Motor neuron (in vitro differentiated cells): ENCODE results near the gene DSG2. TPM values are rescaled to one million over a fixed set of nuclear protein-coding genes. Genes with fewer than 3 reads are reported as not detected.
A peak's percentile ranks its signal among the peaks of the same experiment; 100 is the strongest.

Source experiments
- ATAC-seq, 8 experiments: fragments of 200-7000 bp; cut with Tn5 transposase; replicated peaks in 6 of 8; 2 replicates each; pipeline ENCODE4 v1.8.0; 2021; ENCODE audit warnings: mild to moderate bottlenecking in 8 of 8, moderate library complexity in 8 of 8
- H3K27ac ChIP-seq, 2 donors: fragments of 250-450 bp; sonication (Bioruptor Pico); 2 replicates each; pipeline ENCODE4 v1.9.0; 2021; ENCODE audit warnings: antibody characterized with exemption in 2 of 2, mild to moderate bottlenecking in 2 of 2, moderate library complexity in 1 of 2
- H3K4me1 ChIP-seq, 2 donors: fragments of 250-450 bp; sonication (Bioruptor Pico); replicated peaks in 1 of 2; 2 replicates each; pipeline ENCODE4 v1.6.1; 2021; ENCODE audit warnings: antibody characterized with exemption in 2 of 2, mild to moderate bottlenecking in 2 of 2, moderate library complexity in 1 of 2
- H3K4me3 ChIP-seq, 5 donors: fragments of 250-450 bp; sonication (Bioruptor Pico); 2 replicates each; pipeline ENCODE4 v1.9.0; 2021; ENCODE audit warnings: antibody characterized with exemption in 5 of 5, mild to moderate bottlenecking in 5 of 5, moderate library complexity in 4 of 5
- WGBS, 10 experiments: fragments of 450-650 bp; shearing (Covaris generic); methylation state at CpG; one replicate each; pipeline ENCODE4 v1.0.0; 2022; 5-methylcytosine and 5-hydroxymethylcytosine counted together
- in situ Hi-C, 9 experiments: fragments of 400-800 bp; cut with MboI; loops; one replicate each; pipeline ENCODE4 v1.15.0; 2021; ENCODE audit warnings: low sequenced_read_pairs in 9 of 9, low pct_unique_long_range_greater_than_20kb in 2 of 9; ENCODE audit not compliant: unreplicated experiment in 9 of 9
- total RNA-seq, 8 experiments: library from RNA; unstranded; fragments of 300-600 nt; gene quantifications; 2 replicates each; pipeline versions ENCODE4 v1.2.3 to v1.2.4, GENCODE V29; 2022

Gene DSG2
- total RNA-seq, 8 experiments from 2014 or later, result 0.13 to 21.5 (median 5.8) TPM

GRCh38 chr18:31566576-31567306 lies 68.8 kb downstream of the DSG2 start:
- Histone ChIP-seq H3K27ac (no peak overlapping the region), H3K4me1 (peaks cover 0 to 6% of the 10 kb centered on the region in 2 donors), H3K4me3 (no peak overlapping the region)
- 0 to 80% (median 50%) methylated on average over 1 to 4 of the region's 4 CpGs; no CpG with 5 or more reads in 1 of the 10 experiments for WGBS, 10 experiments
- no peak for ATAC-seq
- in situ Hi-C loops, result loop anchor here in 5 of 9 experiments (25.0 kb wide), 4 partner anchors 146 to 421 kb away; no protein-coding TSS in a partner anchor

- no peak overlapping the region for H3K27ac ChIP-seq
- no peaks in the 10 kb centered on the region for H3K4me1 ChIP-seq
- 20 to 94% (median 80%) methylated on average over 1 to 7 of the region's 9 CpGs; no CpG with 5 or more reads in 2 of the 10 experiments for WGBS, 10 experiments
- no peak for ATAC-seq
- in situ Hi-C loops, result loop anchor here in 5 of 9 experiments (25.0 kb wide), 4 partner anchors 140 to 415 kb away; no protein-coding TSS in a partner anchor
- H3K4me3 ChIP-seq, result no peak overlapping the region
Observed at GRCh38 chr18:31572368-31572767, 74.4 kb downstream of the DSG2 start.

DNA sequence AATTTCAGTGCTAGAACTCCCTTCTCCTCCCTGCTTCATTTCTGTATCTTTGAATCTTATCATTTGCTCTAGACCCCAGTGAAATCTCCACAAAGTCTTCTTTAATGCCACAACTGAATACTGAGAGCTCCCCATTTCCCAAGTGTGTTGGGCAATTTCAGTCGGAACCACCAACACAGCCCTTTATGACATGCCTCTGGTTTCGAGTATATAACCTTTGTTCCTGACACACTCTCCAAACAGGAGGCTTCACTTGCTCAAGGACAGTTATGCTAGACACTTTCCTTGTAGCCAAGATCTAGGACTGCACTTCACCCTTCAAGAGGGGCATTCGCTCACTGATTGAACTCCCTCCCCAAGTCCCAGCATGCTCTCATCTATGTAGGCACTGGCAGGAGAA lies 75.1 kb downstream of the DSG2 start:
- Histone ChIP-seq H3K27ac (no peak overlapping the region), H3K4me1 (no peaks in the 10 kb centered on the region), H3K4me3 (no peak overlapping the region)
- in situ Hi-C loops, result loop anchor here in 5 of 9 experiments (25.0 kb wide), 4 partner anchors 139 to 414 kb away; no protein-coding TSS in a partner anchor
- ATAC-seq, result no peak
- 50 to 100% (median 83%) methylated on average over 1 to 3 of the region's 3 CpGs; no CpG with 5 or more reads in 5 of the 10 experiments for WGBS, 10 experiments

GRCh38 chr18:31574359-31574758 lies 76.4 kb downstream of the DSG2 start:
- WGBS, 10 experiments, result 57 to 100% (median 100%) methylated on average over 1 of the region's 1 CpG; no CpG with 5 or more reads in 5 of the 10 experiments
- no peak for ATAC-seq

GRCh38 chr18:31575515-31576257 lies 77.7 kb downstream of the DSG2 start:
- 6 to 100% (median 93%) methylated on average over 1 to 3 of the region's 3 CpGs; no CpG with 5 or more reads in 1 of the 10 experiments for WGBS, 10 experiments
- peak in 3 of 8 experiments; percentile 36 to 69 (median 62) for ATAC-seq
- in situ Hi-C loops, result no loop called here
- no peaks in the 10 kb centered on the region for H3K4me1 ChIP-seq
- H3K4me3 ChIP-seq, result no peak overlapping the region
- no peak overlapping the region for H3K27ac ChIP-seq

More at GRCh38 chr18:31574359-31574758, 76.4 kb downstream of the DSG2 start:
- in situ Hi-C loops, result loop anchor here in 5 of 9 experiments (25.0 kb wide), 4 partner anchors 138 to 413 kb away; no protein-coding TSS in a partner anchor
- no peak overlapping the region for H3K27ac ChIP-seq
- H3K4me3 ChIP-seq, result no peak overlapping the region
- H3K4me1 ChIP-seq, result no peaks in the 10 kb centered on the region

- in situ Hi-C loops, result no loop called here
- Histone ChIP-seq H3K27ac (no peak overlapping the region), H3K4me3 (no peak overlapping the region), H3K4me1 (peaks cover 0 to 3% of the 10 kb centered on the region in 2 donors)
- ATAC-seq, result peak in 2 of 8 experiments; percentile 23 to 33
- 0 to 90% (median 69%) methylated on average over 1 to 4 of the region's 4 CpGs; no CpG with 5 or more reads in 1 of the 10 experiments for WGBS, 10 experiments
Observed at GRCh38 chr18:31576670-31577069, 78.7 kb downstream of the DSG2 start.

DNA sequence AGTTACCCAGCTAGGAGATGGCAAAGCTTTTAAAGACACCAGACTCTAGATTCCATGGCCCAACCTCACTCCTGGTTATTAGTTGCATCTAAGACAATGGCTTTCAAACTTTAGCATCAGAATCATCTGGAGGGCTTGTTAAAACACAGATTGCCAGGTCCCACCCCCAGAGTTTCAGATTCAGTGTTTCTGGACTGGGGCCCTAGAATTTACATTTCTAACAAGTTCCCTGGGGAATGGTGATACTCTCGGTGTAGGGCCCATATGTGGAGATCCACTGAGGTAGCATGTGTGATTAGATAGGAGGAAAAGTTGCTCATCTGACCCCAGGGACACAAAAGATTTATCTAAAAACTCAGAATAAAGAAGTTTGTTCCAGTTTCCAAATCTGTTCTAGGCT lies 79.2 kb downstream of the DSG2 start:
- no peak overlapping the region for H3K4me3 ChIP-seq
- ATAC-seq, result no peak
- WGBS, 10 experiments, result 11 to 63% (median 60%) methylated on average over 1 of the region's 1 CpG; no CpG with 5 or more reads in 5 of the 10 experiments
- in situ Hi-C loops, result no loop called here
- H3K4me1 ChIP-seq, result peaks cover 0 to 9% of the 10 kb centered on the region in 2 donors
- H3K27ac ChIP-seq, result no peak overlapping the region

DNA sequence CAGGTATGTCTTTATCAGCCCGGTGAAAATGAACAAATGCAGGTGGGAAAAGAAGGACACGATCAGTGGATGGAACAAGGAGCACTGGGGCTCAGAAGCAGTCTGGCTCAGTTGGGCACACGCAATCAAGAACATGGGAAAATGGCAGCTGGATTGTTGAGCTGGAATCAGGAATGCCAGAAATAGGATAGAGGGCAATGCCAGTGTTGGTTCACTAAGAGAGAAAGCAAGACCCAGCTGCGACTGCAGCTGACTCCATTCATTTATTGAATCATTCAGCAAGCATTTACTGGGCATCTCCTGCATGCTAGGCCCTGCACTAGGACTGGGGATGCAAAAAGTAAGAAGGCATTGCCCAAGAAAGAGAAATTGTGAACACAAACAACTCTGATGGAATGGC lies 80.1 kb downstream of the DSG2 start:
- H3K4me1 ChIP-seq, result peaks cover 0 to 10% of the 10 kb centered on the region in 2 donors
- 30 to 100% (median 91%) methylated on average over 2 to 4 of the region's 4 CpGs; no CpG with 5 or more reads in 3 of the 10 experiments for WGBS, 10 experiments
- in situ Hi-C loops, result no loop called here

GRCh38 chr18:31579375-31579774 lies 81.4 kb downstream of the DSG2 start:
- no peak overlapping the region for H3K4me3 ChIP-seq
- 92 to 100% (median 100%) methylated on average over 1 to 2 of the region's 2 CpGs; no CpG with 5 or more reads in 3 of the 10 experiments for WGBS, 10 experiments
- in situ Hi-C loops, result no loop called here
- no peak for ATAC-seq
- H3K4me1 ChIP-seq, result peaks cover 0 to 10% of the 10 kb centered on the region in 2 donors
- H3K27ac ChIP-seq, result no peak overlapping the region

More for the DNA sequence above, 80.1 kb downstream of the DSG2 start:
- no peak overlapping the region for H3K4me3 ChIP-seq
- no peak overlapping the region for H3K27ac ChIP-seq
- ATAC-seq, result no peak

DNA sequence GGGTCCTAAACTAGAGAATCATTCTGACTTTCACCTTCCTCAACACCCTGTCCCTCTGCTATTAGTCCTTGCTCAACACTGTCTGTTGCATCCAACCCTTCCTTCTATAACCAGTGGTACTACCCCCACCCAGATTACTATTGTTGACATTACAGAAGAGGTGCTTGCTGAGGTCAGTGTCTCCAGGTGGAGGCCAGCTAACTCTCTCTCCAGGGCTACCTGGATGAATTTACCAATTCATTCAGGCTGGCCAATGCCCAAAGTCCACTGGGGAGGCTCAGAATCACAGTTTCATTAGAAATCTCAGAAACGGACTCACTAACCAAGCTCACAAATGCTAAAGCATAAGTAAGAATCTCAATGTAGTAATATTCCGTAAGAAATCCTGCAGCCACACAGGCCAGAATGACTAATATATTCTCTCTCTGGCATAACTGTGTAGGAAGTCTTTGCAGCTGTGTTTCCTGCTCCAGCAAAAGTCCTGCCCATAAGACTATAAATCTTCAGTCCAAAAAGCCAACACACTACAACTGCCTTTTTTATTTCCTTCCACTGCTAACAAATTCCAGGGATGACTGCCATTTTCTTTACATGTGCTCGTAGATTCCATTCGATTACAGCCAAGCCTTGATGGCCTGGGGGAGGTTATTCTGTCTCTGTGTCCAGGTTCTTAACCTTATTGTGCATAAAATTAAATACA lies 83.7 kb downstream of the DSG2 start:
- H3K4me1 ChIP-seq, result peaks cover 0 to 10% of the 10 kb centered on the region in 2 donors
- in situ Hi-C loops, result no loop called here
- no peak overlapping the region for H3K27ac ChIP-seq
- peak in 7 of 8 experiments; percentile 55 to 91 (median 80) for ATAC-seq
- no peak overlapping the region for H3K4me3 ChIP-seq
- WGBS, 10 experiments, result 0 to 100% (median 61%) methylated on average over 1 to 4 of the region's 4 CpGs; no CpG with 5 or more reads in 1 of the 10 experiments

GRCh38 chr18:31583185-31583854 lies 85.3 kb downstream of the DSG2 start:
- in situ Hi-C loops, result no loop called here
- 0 to 100% (median 86%) methylated on average over 1 to 5 of the region's 5 CpGs; no CpG with 5 or more reads in 1 of the 10 experiments for WGBS, 10 experiments
- no peak for ATAC-seq
- H3K27ac ChIP-seq, result no peak overlapping the region
- no peak overlapping the region for H3K4me3 ChIP-seq
- H3K4me1 ChIP-seq, result peaks cover 8 to 10% of the 10 kb centered on the region in 2 donors

DNA sequence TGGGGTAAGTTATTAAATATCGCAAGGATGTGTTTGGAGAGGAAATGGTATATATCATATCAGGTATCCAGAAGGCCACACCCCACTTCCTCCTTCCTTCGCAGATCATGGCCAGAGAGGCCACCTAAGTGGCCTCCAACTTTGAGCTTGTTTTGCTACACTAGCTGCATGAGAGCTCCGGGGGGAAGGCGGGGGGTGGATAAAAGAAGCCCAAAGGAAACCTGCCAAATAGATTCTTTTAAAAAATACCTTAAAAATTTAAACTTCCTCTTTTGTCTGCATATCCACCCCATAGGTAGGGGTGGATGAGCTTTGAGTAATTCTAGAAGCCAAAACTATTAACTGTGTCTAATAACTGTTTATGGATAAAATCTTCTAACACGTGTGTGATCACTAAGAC lies 88.0 kb downstream of the DSG2 start:
- 13 to 100% (median 93%) methylated on average over 1 to 4 of the region's 5 CpGs for WGBS, 10 experiments
- ATAC-seq, result no peak
- Histone ChIP-seq H3K27ac (no peak overlapping the region), H3K4me3 (no peak overlapping the region), H3K4me1 (peaks cover 8 to 10% of the 10 kb centered on the region in 2 donors)
- in situ Hi-C loops, result no loop called here
